Heart left ventricle (tissue), 13 donors: ENCODE data around the gene MYORG.

Experiments
- CTCF ChIP-seq, 12 donors: fragments of 200-600 bp; sonication (generic) in 4 of 12; IDR thresholded peaks; one replicate each; pipeline versions ENCODE4 v1.5.0 to v1.8.0; 2018 to 2022; ENCODE audit warnings: antibody characterized with exemption in 12 of 12, mild to moderate bottlenecking in 5 of 12
- POLR2A ChIP-seq, 2 donors: fragments of 450-650 bp; IDR thresholded peaks; one replicate each; pipeline ENCODE4 v1.6.1; 2017; ENCODE audit warnings: antibody characterized with exemption in 2 of 2, mild to moderate bottlenecking in 2 of 2, moderate library complexity in 2 of 2
- donor health status: ischemic (EF 13 %, LVEDD 7.1; RV severe dilation, severe dysfunction).
- donor health status: DM: no; HTN: yes; CAD: no.
- donor health status: DM: no; HTN: no; CAD: no.
- donor health status: ischemic (EF 25% LVEDD 6.9; RV normal size, moderate dysfunction).
- donor health status: ischemic (EF 25% LVEDD 5.7; RV mildly dilated, moderate dysfunction).
- donor health status: ischemic (EF 35%, LVEDD 5.7; RV mildly dilated, moderate dysfunction).
- donor health status: nonischemic (EF 11% LVEDD 7.7; RV severe dilation, severe dysfunction).
- donor health status: DM: yes; HTN: yes; CAD: no.
- donor health status: PGD.
- donor health status: ischemic (EF 29% LVEDD 5.4; RV normal size, mild dysfunction).
- donor health status: nonischemic (EF 23%, LVEDD 6.1; RV moderate dilation, normal function).

DNA sequence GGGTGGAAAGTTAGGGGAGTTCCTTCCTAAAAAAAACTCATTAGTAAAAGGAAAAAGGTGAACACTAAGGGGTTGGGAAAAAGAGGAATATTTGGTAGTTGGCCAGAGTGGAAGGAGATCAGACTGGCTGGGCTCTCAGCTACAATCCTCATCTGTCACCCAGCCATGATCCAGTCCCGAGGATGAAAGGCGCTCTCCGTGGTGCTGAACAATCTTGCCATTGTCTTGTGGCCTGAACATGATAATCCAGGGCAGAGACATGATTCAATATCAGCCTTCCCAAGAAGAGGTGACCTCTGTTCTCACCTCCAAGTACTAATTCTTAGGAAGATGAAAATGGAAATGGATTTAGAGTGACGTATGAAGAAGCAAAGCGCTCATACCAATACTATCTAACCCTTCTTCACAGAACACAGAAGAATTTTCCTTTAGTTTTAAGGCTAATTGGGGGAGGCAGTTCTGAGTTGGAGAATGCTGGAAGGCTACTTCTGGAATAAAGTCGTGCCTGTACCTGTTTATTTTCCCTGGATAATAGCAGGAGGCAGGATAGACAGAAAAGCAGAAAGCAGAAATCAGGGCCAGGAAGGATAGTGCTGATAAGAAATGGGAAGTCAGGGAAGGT lies 36.6 kb upstream of the MYORG start:
- TF ChIP-seq CTCF (IDR thresholded peaks at IDR 0.05): no peak
- TF ChIP-seq POLR2A (IDR thresholded peaks at IDR 0.05): no peak
